GM12878 (cell line): Measurements from ENCODE around the gene UBALD2.

ENCODE experiments used
- ATF2 ChIP-seq: IDR thresholded peaks from 2 replicates; pipeline ENCODE4 v1.6.1; 2012; ENCODE audit warnings: low read length, inconsistent platforms
- ATF3 ChIP-seq: IDR thresholded peaks from 2 replicates; pipeline ENCODE4 v1.6.1; 2011; ENCODE audit warnings: low read depth, mild to moderate bottlenecking, low read length, moderate library complexity, borderline replicate concordance; ENCODE audit errors: extremely low read depth
- FOXM1 ChIP-seq: IDR thresholded peaks from 2 replicates; pipeline ENCODE4 v1.6.1; 2012; ENCODE audit warnings: low read depth, mild to moderate bottlenecking, inconsistent platforms, low read length, moderate library complexity
- SP1 ChIP-seq: IDR thresholded peaks from one replicate; pipeline ENCODE4 v1.6.1; 2011; ENCODE audit warnings: low read depth, low read length

- TF ChIP-seq SP1, result no peak
- no peak for TF ChIP-seq FOXM1
- TF ChIP-seq ATF2, result no peak
- TF ChIP-seq ATF3, result no peak
Measured at GRCh38 chr17:76275382-76276068, 10.4 kb downstream of the UBALD2 start.
